Non-pigmented ciliary epithelial cell (primary cell): ENCODE results near the gene IQCF2.
"Not testable (repeated sequence)": the region's sequence is repeated elsewhere in the genome, so short reads cannot be mapped to it uniquely, and the experiment has no call there.

Experiments
- DNase-seq: peaks from one replicate; pipeline ENCODE4 v3.0.0-alpha.2; 2010; ENCODE audit warnings: low read depth

Gene IQCF2

DNA sequence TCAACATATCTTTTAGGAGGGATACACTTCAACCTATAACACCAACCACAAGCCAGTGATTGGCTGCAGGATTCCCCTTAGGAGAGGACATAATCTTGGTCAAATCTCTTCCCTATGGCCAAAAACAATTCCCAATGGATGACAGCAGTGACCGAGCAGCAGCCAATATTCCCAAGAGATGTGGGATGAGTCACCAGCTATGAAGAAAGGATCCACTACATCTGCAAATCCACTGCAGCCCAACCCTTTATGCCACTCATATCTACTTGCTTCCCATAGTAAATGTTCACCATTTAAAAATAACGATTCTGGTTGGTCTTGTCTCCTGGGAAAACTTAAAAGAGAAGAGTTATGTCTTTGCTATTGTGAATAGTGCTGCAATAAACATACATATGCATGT is 18.5 kb downstream of the IQCF2 start:
- no peak for DNase-seq

DNA sequence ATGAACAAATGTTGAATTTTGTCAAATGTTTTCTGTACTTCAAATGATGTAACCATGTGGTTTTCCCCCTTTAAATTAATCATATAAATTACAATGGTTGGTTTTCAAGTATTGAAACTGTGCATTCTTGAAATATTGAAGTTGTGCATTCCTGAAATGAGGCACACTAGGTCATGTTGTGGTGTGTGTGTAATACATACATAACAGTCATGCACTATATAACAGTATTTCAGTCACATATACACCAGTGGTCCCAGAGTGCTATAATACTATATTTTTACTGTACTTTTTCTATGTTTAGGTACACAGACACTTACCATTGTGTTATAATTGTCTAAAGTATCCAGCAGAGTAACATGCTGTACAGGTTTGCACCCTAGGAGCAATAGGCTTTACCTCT is 25.0 kb downstream of the IQCF2 start:
- no peak for DNase-seq

- no peak for DNase-seq
Observed at GRCh38 chr3:51887620-51888019, 26.2 kb downstream of the IQCF2 start.

DNA sequence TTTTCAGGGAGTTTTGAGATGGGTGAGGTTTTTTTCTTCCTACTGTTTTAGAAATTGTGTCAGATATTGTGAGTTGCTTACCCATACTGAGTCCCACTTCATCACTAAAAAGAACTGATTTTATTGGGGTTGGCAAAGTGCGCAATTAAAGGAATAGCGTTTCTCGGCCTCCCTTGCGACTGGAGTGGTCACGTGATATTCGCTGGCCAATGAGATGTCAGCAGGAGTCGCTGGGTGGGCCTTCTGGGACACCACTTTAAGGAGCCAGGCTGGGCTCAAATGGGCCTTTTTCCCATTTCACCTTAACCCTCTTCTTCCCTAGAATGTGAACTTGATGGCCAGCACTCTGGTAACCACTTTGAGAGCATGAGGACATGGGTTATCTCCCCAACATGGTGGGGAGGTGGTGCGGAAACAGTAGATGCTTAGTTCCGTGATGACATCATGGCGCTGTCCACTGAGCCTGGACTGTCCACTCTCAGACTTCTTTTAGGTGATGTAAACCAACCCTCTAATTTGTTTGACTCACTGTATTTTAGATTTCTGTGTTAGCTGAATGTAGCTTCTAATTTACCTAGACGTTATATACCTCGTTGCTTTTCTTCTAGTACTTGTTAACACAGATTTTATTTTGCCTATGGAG is 27.2 kb downstream of the IQCF2 start:
- no peak for DNase-seq

DNA sequence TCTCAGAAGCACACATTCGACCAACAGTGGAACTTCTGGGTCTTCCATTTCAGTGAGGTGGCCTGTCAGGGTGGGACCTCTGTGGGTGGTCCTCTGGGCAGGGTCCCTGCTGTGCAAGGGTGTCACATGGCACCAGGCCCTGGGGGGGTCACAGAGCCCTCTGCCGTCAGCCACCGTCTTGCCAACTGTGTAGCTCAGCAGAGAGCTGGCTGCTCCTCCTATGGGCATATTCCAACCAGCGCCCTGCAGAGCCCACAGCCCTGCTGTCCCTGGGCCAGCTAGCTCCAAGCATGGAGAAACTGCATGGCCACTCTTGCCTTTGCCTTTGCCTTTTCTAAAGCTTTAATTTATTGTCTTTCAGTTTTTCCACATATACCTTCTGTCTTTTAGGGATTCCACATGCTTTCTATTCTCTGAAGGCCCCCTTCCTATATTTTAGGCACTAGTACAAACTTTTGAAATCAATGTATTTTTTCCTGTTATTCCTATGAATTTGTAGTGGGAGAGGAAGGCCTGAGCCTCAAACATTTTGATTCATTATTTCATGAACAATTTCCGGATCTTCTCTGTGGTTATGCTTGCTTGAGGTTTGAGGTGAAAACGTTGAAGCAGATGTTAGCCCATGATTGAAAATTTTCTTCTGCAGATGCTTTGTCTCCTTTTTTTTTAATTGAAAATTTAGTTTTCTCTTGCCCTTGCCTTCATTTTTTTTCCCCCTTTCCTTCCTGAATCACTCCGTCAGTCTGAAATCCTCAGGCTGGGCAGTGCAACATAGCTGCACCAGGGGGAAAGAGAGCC is 30.0 kb downstream of the IQCF2 start:
- no peak for DNase-seq

DNA sequence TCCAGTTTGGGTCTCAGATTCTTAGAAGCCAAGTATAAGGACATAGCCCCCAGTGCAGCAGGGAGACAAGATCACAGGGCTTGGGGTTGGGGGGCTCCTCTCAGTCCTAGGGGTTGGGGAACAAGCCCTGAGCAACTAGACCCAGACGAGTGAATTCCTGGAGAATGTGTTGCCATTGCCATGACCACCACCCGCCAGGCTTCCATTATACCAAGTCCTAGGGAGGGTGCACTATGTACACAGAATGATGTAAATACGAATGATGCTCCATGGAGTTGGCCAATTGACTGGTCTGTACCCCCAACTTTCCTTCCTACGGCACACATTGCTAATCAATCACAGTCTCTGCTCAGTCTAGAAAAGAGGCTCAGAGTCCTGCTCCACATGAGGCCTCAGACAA is 33.0 kb downstream of the IQCF2 start:
- no peak for DNase-seq

DNA sequence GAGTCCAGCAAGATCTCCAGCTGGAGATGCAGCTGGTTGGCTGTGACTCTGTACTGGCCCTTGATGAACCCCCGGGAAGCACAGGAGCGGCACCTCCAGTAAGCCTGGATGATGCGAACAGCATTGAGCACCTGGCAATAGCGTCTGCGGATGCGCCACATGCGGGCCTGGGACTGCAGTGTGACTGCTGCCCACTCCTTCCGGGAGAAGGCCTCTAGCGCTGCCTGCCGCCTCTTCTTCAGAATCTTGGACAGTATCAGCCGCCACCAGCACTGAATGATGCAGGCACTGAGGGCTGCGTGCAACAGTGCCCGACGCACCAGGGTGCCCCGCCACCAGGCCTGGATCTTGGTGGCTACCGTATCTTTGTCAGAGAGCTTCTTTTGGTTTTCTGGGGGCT is 33.5 kb downstream of the IQCF2 start:
- no peak for DNase-seq

DNA sequence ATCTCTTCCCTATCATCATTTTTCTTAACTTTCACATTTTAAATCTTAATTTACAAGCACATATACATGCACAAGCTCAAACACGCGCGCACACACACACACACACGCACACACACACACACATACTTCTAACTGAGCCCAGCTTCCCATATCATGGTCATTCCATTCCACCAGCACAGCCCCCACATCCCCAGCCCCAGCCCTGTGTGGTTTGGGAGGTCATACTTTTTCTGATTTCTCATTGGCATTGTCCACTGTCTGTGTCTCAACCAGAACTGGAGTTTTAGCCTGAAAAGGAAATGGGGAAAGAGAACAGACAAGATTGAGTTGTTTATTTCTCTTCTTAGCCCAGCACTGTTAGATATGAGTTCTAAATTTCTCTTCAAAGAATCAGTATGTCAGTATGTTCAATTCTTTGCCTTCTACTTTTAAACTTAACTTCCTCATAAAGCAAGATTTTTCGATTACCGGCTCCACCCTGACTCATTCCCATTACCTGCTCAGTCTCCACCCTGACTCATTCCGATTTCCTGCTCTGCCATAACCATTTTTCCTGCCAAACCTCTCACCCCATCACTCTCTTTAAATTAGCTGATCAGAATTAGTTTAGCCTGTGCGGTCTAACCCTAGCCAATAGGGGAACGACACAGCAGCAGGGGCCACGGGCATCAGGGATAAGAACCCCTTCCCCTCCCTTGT is 35.3 kb downstream of the IQCF2 start:
- no peak for DNase-seq

DNA sequence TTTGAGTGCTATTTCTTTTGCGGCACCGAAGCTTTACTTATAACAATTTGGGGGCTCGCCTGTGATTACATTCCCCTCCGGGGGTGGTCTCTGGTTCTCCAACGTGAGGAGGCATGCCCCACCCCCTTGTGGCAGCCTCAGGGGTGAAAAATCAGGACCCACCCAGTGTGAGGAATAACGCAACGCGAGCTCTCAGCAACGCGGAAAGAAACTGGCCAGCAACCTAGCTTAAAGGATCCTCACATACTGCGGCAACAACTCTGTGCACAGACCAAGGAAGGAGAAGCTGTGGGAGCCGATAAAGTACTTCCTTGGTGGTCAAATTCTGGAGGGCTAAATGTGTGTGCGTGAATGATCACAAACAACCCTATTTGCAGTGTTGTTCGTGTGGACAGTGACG is 36.0 kb downstream of the IQCF2 start:
- DNase-seq: no peak

DNA sequence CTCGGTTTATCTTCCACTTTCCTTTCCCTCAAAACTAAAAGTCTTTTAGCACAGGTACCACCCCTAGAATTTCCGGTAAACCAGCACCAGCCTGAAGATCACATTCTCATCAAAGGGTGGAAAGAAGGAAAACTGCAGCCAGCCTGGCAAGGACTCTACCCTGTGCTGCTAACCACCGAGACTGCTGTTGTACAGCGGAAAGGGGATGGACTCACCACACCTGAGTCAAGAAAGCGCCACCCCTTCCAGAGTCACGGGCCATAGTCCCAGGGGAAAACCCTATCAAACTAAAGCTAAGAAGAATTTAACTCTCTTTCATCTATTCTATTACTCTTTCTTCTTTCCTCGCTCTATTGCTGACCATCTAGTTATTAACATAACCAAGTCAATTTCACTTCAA is 38.6 kb downstream of the IQCF2 start:
- not testable (repeated sequence) for DNase-seq

GRCh38 chr3:51902361-51902760 is 40.9 kb downstream of the IQCF2 start:
- DNase-seq: not testable (repeated sequence)

DNA sequence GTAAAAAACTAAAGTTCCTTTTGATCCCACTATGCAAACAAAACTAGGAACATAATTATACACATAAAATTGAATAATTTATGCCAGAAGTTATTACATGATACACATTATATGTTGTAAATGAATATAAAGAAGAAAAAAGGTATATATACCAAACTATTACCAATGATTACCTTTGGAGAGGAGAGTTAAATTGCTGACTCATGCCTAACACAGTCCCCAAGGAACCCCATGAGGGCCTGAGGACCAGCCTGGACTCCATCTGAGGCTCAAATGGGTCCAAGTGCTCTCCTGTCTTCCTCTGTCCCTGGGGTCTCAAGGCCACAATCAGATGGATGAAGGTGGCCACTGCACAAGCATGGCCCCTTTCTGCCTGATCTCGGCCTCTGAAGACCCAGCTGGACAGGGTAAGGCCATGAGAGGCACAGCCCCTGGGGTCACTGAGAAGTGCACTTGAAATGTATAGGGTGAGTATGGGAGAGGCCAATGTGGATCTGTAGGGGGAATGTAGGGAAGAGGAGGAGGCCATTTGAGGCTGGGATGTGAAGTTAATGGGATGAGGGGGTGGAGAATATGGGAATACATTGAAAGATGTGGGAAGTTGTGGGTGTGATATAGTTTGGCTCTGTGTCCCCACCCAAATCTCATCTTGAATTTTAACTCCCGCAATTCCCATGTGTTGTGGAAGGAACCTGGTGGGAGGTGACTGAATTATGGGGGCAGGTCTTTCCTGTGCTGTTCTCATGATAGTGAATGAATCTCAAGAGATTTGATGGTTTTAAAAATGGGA is 42.8 kb downstream of the IQCF2 start:
- DNase-seq: no peak

DNA sequence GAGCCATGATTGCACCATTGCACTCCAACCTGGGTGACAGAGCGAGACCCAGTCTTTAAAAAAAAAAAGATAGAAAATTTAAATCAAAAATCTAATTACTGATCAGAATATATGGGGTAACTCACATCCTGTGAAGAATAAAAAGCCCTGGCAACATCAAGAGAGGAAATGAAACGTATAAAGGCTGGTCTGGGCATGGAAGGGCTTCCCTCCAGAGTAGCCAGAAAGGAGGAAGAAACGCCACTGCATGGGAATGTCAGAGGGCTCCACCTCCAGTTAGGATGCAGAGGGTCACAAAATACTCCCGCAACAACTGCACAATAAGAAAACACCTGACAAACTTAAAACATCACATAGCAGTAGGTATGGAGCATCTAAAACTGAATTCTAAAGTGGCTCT is 46.6 kb downstream of the IQCF2 start:
- no peak for DNase-seq
